ENCODE data around the gene GARIN5A.

GRCh38 chr19:50522881-50523280 is 46.2 kb upstream of the GARIN5A start:
- TF ChIP-seq POLR2A (IDR thresholded peaks at IDR 0.05) (no peak), CTCF (IDR thresholded peaks at IDR 0.05) (no peak), POLR2AphosphoS5 (IDR thresholded peaks at IDR 0.05) (no peak)
